ENCODE data around the gene ETV5.

ETV5 gene

DNA sequence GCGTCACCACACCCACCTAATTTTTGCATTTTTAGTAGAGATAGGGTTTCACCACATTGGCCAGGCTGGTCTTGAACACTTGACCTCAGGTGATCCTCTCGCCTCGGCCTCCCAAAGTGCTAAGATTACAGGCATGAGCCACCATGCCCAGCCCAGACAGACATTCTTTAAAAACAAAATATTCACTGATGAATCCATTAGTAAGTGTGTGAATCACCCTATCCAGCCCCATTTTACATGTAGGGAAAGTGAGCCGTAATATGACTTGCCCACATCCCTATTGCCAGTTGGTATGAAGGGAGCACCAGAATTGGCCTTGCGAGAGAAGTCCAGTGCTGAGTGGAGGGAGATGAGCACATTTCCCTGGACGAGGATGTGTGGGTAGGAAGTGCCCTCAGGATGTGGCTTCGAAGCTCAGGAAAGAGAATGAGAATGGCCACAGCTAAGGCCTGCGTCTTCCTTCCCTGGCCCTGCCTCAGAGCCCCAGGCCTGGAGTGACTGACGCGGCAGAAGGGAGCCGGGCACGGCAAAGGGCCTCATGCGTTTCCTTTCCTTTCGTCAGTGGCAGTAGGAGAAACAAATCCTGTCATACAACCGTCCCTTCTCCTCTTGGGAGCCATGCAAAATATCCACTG is 28.3 kb upstream of the ETV5 start:
- no peak for TF ChIP-seq CTCF (IDR thresholded peaks at IDR 0.05; ENCODE audit: insufficient read depth, low read depth, low read length, missing control alignments)
- H3K4me3 ChIP-seq (ENCODE audit: low read depth, low read length), result no peak overlapping the region
- no peak for DNase-seq (ENCODE audit: low read depth)

DNA sequence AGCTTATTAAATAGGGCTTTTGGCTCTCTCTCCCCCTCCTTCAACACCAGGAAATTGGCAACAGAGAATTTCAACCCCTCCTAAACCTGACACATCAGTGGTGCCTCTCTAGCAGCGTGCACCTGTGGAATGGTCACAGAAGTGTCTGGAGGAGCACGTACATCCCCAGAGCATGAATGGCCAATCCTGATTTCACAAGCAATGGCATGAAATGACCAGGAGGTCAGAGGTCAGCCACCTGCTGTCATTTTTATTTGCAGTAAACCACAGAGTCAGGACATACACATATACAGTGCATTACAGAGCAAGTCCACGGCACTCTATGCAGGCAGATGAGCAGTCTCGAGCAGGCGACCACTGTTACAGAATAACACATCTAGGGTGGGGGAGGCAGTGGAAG is 25.1 kb upstream of the ETV5 start:
- no peak for TF ChIP-seq CTCF (IDR thresholded peaks at IDR 0.05; ENCODE audit: insufficient read depth, low read depth, low read length, missing control alignments)
- DNase-seq (ENCODE audit: low read depth), result no peak
- no peak overlapping the region for H3K4me3 ChIP-seq (ENCODE audit: low read depth, low read length)

GRCh38 chr3:186132487-186132886 is 23.6 kb upstream of the ETV5 start:
- no peak overlapping the region for H3K4me3 ChIP-seq (ENCODE audit: low read depth, low read length)
- no peak for DNase-seq (ENCODE audit: low read depth)
- TF ChIP-seq CTCF (IDR thresholded peaks at IDR 0.05; ENCODE audit: insufficient read depth, low read depth, low read length, missing control alignments), result no peak

GRCh38 chr3:186129206-186129605 is 20.3 kb upstream of the ETV5 start:
- no peak overlapping the region for H3K4me3 ChIP-seq (ENCODE audit: low read depth, low read length)
- no peak for TF ChIP-seq CTCF (IDR thresholded peaks at IDR 0.05; ENCODE audit: insufficient read depth, low read depth, low read length, missing control alignments)
- DNase-seq (ENCODE audit: low read depth), result no peak

DNA sequence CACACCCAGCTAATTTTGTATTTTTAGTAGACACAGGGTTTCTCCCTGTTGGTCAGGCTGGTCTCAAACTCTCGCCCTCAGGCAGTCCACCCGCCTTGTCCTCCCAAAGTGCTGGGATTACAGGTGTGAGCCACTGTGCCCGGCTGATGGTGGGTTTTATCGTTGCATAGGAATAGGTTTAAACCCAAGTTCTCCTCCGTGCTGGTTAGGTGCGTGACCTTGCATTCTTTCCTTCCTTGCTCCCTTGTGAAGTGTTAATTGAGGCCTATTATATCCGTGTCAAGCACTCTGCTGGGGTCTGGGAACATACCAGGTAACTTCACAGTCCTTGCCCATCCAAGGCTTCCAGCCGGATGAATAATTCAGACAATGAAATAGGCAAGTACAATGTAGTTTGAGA is 19.3 kb upstream of the ETV5 start:
- no peak for DNase-seq (ENCODE audit: low read depth)
- TF ChIP-seq CTCF (IDR thresholded peaks at IDR 0.05; ENCODE audit: insufficient read depth, low read depth, low read length, missing control alignments), result no peak
- no peak overlapping the region for H3K4me3 ChIP-seq (ENCODE audit: low read depth, low read length)

DNA sequence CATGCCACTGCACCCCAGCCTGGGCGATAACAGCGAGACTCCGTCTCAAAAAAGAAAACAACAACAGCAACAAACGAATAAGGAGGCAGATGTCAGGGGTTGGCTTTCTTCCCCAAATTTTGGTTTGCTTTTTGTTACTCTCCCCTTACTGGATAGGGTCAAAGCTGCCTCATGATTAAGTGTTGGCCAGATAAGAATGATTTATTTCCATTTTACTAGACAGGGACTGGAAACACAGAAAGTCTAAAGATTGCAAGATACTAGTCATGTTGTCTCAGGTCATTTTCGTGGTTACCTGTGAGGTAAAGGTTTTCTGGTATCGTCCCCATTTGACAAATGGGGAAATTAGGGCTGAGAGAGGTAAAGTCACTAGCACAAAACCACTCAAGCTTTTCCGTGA is 18.6 kb upstream of the ETV5 start:
- TF ChIP-seq CTCF (IDR thresholded peaks at IDR 0.05; ENCODE audit: insufficient read depth, low read depth, low read length, missing control alignments), result no peak
- no peak for DNase-seq (ENCODE audit: low read depth)

DNA sequence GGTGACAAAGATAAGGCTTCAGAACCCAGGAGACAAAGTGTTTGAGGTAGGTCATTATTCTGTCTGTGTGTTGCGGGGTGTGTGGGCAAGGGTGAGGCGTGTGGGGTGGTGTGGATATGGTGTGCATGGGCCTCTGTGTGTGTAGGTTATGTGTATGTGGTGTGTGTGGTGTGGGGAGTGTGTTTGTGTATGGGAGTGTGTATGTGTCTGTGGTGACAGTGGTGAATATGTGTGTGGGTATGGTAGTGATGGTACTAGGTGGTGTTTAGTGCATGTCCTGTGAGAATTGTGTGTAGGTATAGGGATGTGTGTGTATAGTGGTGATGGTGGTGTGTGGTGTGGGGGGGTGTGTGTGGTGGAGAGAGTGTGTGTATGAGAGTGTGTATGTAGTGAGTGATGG is 16.2 kb upstream of the ETV5 start:
- no peak overlapping the region for H3K4me3 ChIP-seq (ENCODE audit: low read depth, low read length)
- no peak for DNase-seq (ENCODE audit: low read depth)
- no peak for TF ChIP-seq CTCF (IDR thresholded peaks at IDR 0.05; ENCODE audit: insufficient read depth, low read depth, low read length, missing control alignments)

More for the DNA sequence above, 18.6 kb upstream of the ETV5 start:
- no peak overlapping the region for H3K4me3 ChIP-seq (ENCODE audit: low read depth, low read length)
